ENCODE measurements around the gene CES4A. TPM values are rescaled to one million over a fixed set of nuclear protein-coding genes. Genes with fewer than 3 reads are reported as not detected.

Gene CES4A
- polyA plus RNA-seq = 5.1 to 12.8 TPM (median 6.6 TPM) in 3 replicates
- 3.3 TPM for polyA plus RNA-seq (2011; ENCODE audit: low read depth)
- 3.6 and 3.9 TPM in 2 replicates for polyA plus RNA-seq (2011; cell fraction: cytosol; rRNA removed)
- 48.3 and 56.6 TPM in 2 replicates for polyA plus RNA-seq (2011; cell fraction: nucleus; rRNA removed)
- polyA plus RNA-seq (2012; ENCODE audit: low replicate concordance) = 2.9 and 6.8 TPM in 2 replicates
- 5.0 to 6.8 TPM (median 5.4 TPM) in 3 replicates for polyA minus RNA-seq
- not detected for polyA minus RNA-seq (2011; cell fraction: cytosol; rRNA and poly(A)+ RNA removed)
- 2.8 and 4.2 TPM in 2 replicates for polyA minus RNA-seq (2011; cell fraction: nucleus; rRNA and poly(A)+ RNA removed)

DNA sequence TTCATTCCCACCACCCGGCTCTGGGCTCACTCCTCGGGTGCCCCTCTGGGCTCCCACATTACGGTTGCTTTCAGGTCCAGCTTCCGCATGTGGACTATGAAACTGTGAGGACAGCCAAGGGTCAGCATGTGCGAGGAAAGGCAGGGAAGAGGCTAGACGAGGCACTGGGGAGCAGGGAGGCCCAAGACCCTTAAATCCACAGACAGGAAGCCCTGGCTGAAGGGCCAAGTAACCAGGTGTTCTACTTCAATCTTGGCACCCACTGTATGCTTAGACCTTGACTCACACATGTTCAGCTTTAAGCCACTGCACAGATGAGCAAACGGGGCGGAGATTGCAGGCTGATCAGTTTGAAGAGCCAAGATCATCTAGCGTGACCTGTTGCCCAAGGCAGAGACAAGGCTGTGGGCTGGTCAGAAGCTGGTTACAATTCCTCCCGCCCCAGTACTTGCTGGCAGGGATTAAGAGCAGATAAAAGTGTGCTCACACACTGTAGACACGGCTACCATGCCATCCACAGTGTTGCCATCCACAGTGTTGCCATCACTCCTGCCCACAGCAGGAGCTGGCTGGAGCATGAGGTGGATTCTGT is at the start of gene CES4A:
TSS of gene CES4A (plus strand) at position 393 of the 592 bp plus-strand sequence. CDS start at position 577, 184 bp downstream.
- Histone ChIP-seq H3K9me3 (ENCODE audit: control insufficient read depth, low read depth, low read length) (no peaks in the 10 kb centered on the region), H3K4me1 (ENCODE audit: control insufficient read depth, extremely low read depth, insufficient read depth, low read length) (peaks cover 9% of the 10 kb centered on the region), H3K9me1 (ENCODE audit: control insufficient read depth, extremely low read depth, insufficient read depth, low read length) (no peaks in the 10 kb centered on the region), H4K20me1 (ENCODE audit: control insufficient read depth, extremely low read depth, insufficient read depth, low read length) (no peaks in the 10 kb centered on the region), H3K4me2 (ENCODE audit: control insufficient read depth, extremely low read depth, insufficient read depth, low read depth, low read length) (no peak within 1 kb of the TSS), H2AFZ (ENCODE audit: control insufficient read depth, low read length) (peak within 1 kb of the TSS; percentile 21), H3K9ac (ENCODE audit: control insufficient read depth, extremely low read depth, insufficient read depth, low read length) (no peak within 1 kb of the TSS), H3K27me3 (ENCODE audit: control insufficient read depth, extremely low read depth, insufficient read depth, low read length) (no peaks in the 10 kb centered on the region), H3K27ac (ENCODE audit: control insufficient read depth, insufficient read depth, low read length) (no peak within 1 kb of the TSS), H3K36me3 (ENCODE audit: control insufficient read depth in 2 of 2, extremely low read depth in 1 of 2, insufficient read depth in 2 of 2, low read length in 2 of 2) (no peaks in the 10 kb centered on the region), H3K4me3 (ENCODE audit: control insufficient read depth in 2 of 3, extremely low read depth in 1 of 3, insufficient read depth in 2 of 3, low read depth in 1 of 3, low read length in 3 of 3) (no peak within 1 kb of the TSS), H3K79me2 (ENCODE audit: control insufficient read depth, insufficient read depth, low read length) (no peaks in the 10 kb centered on the region)
- TF ChIP-seq, protein P1, sequence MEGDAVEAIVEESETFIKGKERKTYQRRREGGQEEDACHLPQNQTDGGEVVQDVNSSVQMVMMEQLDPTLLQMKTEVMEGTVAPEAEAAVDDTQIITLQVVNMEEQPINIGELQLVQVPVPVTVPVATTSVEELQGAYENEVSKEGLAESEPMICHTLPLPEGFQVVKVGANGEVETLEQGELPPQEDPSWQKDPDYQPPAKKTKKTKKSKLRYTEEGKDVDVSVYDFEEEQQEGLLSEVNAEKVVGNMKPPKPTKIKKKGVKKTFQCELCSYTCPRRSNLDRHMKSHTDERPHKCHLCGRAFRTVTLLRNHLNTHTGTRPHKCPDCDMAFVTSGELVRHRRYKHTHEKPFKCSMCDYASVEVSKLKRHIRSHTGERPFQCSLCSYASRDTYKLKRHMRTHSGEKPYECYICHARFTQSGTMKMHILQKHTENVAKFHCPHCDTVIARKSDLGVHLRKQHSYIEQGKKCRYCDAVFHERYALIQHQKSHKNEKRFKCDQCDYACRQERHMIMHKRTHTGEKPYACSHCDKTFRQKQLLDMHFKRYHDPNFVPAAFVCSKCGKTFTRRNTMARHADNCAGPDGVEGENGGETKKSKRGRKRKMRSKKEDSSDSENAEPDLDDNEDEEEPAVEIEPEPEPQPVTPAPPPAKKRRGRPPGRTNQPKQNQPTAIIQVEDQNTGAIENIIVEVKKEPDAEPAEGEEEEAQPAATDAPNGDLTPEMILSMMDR (optimal IDR thresholded peaks at IDR 0.05 in 1 of 3, IDR thresholded peaks at IDR 0.05 in 1 of 3, conservative IDR thresholded peaks at IDR 0.05 in 1 of 3; ENCODE audit: extremely low read depth in 1 of 3, insufficient read depth in 2 of 3, low read length in 3 of 3) = no peak
- TF ChIP-seq EZH2 (IDR thresholded peaks at IDR 0.05; ENCODE audit: low read length) = no peak
- FAIRE-seq (peak; percentile 86), DNase-seq (ENCODE audit: low read depth, low spot score) (peak; percentile 45)
- dilution Hi-C loops (cut with MboI; ENCODE audit: extremely low pct_ligation_motif_present, low sequenced_read_pairs) = no loop called here

DNA sequence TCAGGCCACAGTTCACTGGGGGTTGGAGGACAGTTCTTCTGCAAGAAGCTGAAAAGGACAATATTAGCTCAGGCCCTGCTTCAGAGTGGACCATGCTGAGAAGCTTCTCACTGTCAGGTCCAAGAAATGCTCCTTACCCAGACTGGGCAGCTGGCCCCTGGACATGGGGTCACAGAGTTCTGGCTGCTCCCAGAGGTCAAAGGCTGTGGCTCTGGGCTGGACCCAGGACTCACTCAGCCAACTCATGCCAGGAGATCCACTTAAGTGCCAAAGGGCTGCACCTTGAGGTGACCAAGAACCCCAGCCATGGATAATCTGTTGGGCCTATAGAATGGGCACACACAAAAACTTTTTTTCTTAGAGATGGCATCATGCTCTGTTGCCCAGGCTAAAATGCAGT is 49.0 kb upstream of the CES4A start:
- Histone ChIP-seq H3K9ac (ENCODE audit: control insufficient read depth, extremely low read depth, insufficient read depth, low read length) (no peak overlapping the region), H3K9me3 (ENCODE audit: control insufficient read depth, low read depth, low read length) (no peaks in the 10 kb centered on the region), H3K4me2 (ENCODE audit: control insufficient read depth, extremely low read depth, insufficient read depth, low read depth, low read length) (no peak overlapping the region), H3K4me1 (ENCODE audit: control insufficient read depth, extremely low read depth, insufficient read depth, low read length) (peaks cover 11% of the 10 kb centered on the region), H3K36me3 (ENCODE audit: control insufficient read depth in 2 of 2, extremely low read depth in 1 of 2, insufficient read depth in 2 of 2, low read length in 2 of 2) (peaks cover 47 to 64% of the 10 kb centered on the region in 2 experiments), H3K27me3 (ENCODE audit: control insufficient read depth, extremely low read depth, insufficient read depth, low read length) (no peaks in the 10 kb centered on the region), H3K27ac (ENCODE audit: control insufficient read depth, insufficient read depth, low read length) (no peak overlapping the region), H3K4me3 (ENCODE audit: control insufficient read depth in 2 of 3, extremely low read depth in 1 of 3, insufficient read depth in 2 of 3, low read depth in 1 of 3, low read length in 3 of 3) (no peak overlapping the region), H3K79me2 (ENCODE audit: control insufficient read depth, insufficient read depth, low read length) (peaks cover 42% of the 10 kb centered on the region), H4K20me1 (ENCODE audit: control insufficient read depth, extremely low read depth, insufficient read depth, low read length) (peaks cover 8% of the 10 kb centered on the region), H2AFZ (ENCODE audit: control insufficient read depth, low read length) (no peak overlapping the region), H3K9me1 (ENCODE audit: control insufficient read depth, extremely low read depth, insufficient read depth, low read length) (peaks cover 5% of the 10 kb centered on the region)
- DNase-seq (ENCODE audit: low read depth, low spot score) = no peak
- no peak for TF ChIP-seq EZH2 (IDR thresholded peaks at IDR 0.05; ENCODE audit: low read length)
- TF ChIP-seq, protein P1 (optimal IDR thresholded peaks at IDR 0.05 in 1 of 3, IDR thresholded peaks at IDR 0.05 in 1 of 3, conservative IDR thresholded peaks at IDR 0.05 in 1 of 3; ENCODE audit: extremely low read depth in 1 of 3, insufficient read depth in 2 of 3, low read length in 3 of 3) = no peak
- no peak for FAIRE-seq
- dilution Hi-C loops (cut with MboI; ENCODE audit: extremely low pct_ligation_motif_present, low sequenced_read_pairs) = no loop called here
